GM21367 (cell line): ENCODE measurements around the gene CCDC47.
A peak's percentile ranks its signal among the peaks of the same experiment; 100 is the strongest.

Experiments used
- ATAC-seq: cut with Tn5 transposase; IDR thresholded peaks from one replicate; pipeline ENCODE4 v1.9.1; 2021; ENCODE audit not compliant: unreplicated experiment

The CCDC47 gene

GRCh38 chr17:63699638-63700527 is 73.5 kb downstream of the CCDC47 start, which contains the start of gene LIMD2:
Gene LIMD2, minus strand, starts transcription at chr17:63700125. Its CDS starts 827 bp downstream, at chr17:63699298.
- ATAC-seq, result no peak

GRCh38 chr17:63698886-63699637 is 74.3 kb downstream of the CCDC47 start:
- ATAC-seq, result no peak

- no peak for ATAC-seq
Measured at GRCh38 chr17:63698381-63698885, 75.0 kb downstream of the CCDC47 start.

- ATAC-seq, result peak; percentile 16
Measured at GRCh38 chr17:63697341-63698286, 75.8 kb downstream of the CCDC47 start.

GRCh38 chr17:63696381-63696961 is 76.9 kb downstream of the CCDC47 start:
- no peak for ATAC-seq

- no peak for ATAC-seq
Measured at GRCh38 chr17:63695889-63696288, 77.5 kb downstream of the CCDC47 start.
